GM21825 (cell line): ENCODE measurements around the gene ATP6AP2.

Experiments used
- ATAC-seq: cut with Tn5 transposase; IDR thresholded peaks from one replicate; pipeline ENCODE4 v1.9.1; 2021; ENCODE audit warnings: mild to moderate bottlenecking, moderate library complexity; ENCODE audit not compliant: unreplicated experiment

Gene ATP6AP2

DNA sequence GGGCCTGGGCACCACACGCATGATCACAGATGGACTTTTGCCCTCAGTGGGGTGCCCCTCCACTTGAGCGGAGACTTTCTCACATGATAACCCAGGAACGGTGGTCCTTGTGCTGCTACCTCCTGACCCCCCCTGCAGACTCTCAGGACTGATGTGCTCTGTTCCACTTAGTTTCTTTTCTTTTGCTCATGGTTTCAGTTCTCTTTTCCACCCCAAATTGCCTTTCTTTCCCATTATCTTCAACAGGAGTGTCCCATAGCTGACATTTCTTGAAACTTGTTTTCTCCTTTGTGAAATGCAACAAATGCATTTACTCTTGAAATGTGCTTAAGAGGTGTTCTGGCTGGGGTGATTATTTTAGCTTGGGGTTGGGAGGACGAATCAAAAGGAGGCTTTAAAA, 51.4 kb downstream of the ATP6AP2 start:
- ATAC-seq, result no peak

DNA sequence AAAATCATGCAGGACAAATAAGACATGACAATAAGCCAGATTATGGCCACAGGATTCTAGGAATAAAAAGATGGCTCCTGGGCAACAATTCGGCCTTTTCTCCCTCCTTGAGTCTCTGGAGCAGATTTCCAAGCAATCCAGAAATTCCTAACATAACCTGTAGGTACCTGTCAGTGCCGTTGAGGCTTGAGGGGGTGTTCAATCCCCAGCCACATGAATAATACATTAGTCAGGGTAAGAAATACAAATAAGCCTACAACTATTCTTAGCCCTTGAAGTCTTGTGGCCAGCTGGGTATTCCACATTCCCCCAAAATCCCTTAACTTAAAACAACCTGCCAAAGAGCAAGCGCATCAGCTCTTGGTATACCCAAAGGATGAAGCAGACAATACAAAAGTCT, 56.9 kb downstream of the ATP6AP2 start:
- no peak for ATAC-seq

DNA sequence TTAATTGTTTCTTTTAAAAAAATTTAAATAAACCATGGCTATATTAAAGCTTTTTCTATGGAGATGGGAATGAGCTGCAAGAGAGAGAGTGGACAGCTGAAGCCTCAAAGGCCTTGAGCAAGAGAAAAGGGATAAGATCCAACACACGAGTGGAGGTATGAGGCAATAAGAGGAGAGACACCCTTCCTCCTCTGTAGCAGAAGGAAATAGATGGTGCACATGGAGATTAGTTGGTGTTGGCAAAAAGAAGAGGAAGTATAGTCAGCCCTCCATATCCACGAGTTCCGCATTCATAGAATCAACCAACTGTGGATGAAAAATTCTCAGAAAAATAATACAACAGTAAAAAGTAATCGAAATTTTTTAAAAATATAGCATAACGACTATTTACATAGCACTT, 63.4 kb downstream of the ATP6AP2 start:
- no peak for ATAC-seq

DNA sequence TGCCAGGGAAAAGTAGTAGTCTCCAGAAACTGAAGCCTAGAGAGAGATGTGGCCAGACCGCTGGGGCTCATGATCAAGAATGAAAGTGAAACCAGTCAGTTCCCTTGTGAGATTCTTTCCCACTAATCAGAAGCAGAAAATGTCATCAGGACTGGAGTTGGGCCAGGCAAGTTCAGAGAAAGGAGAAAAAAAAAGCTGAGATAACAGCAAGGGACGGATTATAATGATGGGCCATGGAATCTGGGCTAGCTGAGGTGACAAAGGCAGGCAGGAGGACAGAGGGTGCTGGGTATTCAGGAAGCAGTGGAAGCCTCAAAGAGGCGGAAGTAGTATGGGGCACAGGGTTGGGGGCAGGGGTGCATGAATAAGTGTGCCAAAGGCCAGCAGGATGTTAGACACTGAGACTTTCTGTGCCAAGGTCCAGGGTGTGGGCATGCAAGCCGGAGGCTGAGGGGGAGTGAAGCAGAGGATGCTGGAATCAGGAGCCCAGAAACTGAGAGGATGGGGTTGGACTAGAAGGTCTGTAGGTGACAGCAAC, 64.1 kb downstream of the ATP6AP2 start:
- ATAC-seq, result peak; percentile 33

DNA sequence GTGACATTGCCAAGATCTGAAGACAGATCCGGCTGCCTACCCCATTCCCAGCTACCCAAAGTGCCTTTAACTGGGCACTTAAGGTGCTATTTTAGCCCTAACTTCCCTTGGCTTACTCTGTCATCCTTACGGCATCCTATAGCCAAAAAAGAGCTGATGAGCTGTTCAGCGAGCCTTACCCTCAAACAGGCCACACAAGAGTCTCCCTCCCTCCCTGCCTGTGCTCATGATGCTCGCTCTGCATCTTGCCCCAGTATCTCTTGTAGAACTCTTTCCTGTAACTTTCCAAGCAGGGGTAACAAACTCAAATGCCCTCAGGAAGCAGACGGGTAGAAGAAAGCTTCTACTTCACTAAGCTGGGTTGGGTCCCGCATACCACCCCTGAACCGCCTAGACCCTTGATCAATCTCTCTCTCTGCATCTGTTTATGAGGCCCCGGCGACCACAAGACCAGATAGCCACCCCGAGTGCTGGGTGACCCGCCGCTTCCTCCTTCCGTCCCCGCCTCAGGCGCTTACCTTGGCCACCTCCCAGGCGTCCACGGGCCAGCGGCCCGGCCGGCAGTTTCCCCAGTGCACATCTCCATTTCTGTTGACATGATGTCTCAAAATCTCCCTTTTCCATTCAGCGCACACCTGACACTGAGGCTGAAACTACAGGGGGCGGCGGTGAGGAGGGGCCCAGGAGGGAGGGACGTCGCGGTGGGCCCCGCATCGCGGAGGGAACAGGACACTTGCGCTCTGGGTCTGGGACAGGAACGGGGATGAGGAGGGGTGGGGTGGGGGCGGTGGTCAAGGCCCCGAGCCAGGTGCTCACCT, 65.9 kb downstream of the ATP6AP2 start:
- ATAC-seq, result peak; percentile 23

DNA sequence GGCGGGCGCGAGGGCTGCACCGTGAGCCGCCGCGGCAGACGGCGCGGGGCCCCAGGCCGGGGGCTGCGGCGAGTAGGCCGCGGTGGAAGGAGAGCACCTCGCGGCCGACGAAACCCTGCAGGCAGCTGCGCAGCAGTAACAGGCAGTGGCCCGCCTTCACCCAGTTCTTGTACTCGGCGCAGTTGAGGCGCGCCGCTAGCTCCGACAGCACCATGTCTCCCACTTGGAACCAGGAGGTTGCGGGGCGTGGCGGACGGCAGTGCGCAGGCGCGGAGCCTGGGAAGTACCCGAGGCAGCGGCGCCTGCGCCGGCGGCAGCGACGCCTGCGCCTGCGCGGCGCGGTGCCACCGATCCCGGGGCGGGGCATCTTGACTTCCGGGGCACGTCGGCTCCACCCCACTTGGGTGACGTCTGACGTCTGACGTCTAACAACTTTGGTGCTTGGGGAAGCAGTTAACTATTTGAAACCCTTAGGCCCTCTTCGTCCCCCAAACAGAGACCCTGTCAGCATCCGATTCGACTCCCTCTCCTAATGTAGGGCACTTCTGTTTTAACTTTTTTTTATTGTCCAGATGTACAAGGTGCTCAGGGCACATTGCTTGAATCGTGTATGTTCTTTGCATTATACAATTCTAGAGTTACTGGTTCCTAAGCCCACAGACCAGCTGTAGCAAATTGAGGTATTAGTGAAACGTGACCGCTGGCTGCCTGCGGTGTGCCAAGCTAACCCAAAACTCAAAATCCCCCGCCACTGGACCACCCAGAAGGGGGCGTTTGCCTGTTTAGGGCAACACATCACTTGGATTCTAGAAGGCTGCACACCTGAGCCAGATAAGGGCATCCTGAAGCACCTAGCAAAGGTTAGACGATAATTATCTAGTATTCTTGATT, 66.8 kb downstream of the ATP6AP2 start, which contains the start of gene CXorf38:
Gene CXorf38 (minus strand): TSS at position 255 of the 891 bp plus-strand sequence. CDS start 41 bp downstream, at position 214.
- peak; percentile 62 for ATAC-seq

DNA sequence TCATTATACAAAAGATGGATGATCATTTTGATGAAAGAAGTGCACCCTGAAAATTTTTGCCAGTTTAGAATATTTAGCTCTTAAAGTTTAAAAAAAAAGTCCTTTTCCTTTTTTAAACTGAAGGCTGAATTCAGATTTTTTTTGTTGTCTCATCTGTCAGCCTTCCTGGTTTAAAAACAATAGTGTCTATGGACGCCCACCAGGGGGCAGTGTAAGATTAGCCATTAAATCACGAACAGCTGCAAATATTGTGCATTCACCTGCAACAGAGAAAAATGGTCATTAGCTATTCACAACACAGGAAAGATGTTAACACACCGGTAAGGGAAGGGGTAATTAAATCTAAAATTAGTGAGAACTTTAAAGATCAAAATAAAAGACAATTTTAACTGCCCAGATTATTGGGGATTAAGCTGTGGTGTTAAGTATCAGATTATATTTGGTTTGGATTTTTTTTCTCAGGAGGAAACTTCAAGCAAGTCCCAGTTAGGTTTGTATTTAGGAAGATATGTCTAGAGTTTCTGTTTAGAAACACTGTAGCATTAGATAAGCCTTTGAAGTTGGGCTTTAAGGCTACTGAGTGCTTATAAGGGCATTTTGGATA, 71.0 kb downstream of the ATP6AP2 start:
- ATAC-seq, result no peak

DNA sequence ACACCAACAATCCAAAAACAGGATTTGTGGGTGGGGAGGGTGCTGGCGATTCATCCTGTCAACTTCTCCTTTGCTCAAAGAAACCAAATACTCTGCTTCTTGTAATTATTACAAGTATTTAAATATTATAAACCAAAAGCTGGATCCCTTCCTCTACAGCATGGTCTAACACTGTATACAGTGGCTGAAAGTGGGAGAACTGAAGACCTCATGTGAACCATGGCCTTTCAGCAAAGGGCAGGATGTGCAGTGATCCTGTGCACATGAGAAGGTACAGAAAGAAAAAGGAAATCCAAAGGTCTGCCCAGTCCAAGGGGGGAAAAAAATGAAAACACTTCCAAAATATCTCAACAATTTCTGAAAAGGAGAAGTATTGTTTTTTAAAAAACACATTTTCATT, 71.9 kb downstream of the ATP6AP2 start:
- no peak for ATAC-seq

DNA sequence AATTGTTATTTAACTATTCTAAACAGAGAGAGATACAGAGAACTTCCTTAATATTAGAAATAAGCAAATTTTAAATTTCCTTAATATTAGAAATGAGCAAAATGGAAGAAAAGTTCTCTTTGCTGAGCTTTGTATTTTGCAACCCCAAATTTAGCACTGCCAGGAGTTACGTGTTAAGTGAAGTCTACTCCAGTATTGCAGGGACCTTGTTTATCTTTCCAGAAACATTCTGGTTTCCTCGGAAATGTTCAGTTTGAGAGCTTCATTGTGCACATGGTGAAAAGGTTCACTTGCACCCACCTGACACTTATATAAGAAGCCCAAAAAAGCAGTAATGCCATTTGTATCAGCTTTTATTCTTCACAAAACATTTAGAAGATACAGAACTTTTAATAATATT, 72.8 kb downstream of the ATP6AP2 start:
- ATAC-seq, result no peak
